DMS 273 treated with DMSO at 0.1 percent for 48 hours (cell line): ENCODE data around the gene MUC2.

Source experiments
- DNase-seq: peaks from one replicate; lab custom pipeline; 2025; lab: John Stamatoyannopoulos, UW

Gene MUC2

GRCh38 chr11:1036931-1037330, 37.7 kb upstream of the MUC2 start:
- DNase-seq = no peak

- DNase-seq = no peak
Measured at GRCh38 chr11:1037506-1038055, 37.1 kb upstream of the MUC2 start.

DNA sequence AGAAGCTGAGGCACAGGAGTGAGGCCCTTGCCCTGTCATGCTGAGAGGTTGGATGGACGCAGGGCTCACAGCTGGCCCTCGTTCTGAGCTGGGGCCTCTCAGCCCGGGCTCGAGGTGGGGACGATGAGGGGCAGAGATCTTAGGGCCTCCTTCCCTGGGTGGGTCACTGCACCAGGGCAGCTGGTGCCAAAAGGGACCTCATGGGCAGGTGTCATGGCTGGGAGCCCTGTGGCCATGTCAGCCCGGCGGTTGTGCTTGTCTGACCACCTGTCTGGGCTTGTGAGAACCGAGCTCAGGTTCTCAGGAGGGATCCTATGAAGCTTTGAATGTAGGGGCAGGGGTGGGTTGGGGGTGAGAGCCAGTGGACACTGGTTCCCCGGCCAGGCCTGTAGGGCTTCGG, 36.3 kb upstream of the MUC2 start:
- DNase-seq = no peak

GRCh38 chr11:1038921-1039320, 35.8 kb upstream of the MUC2 start:
- no peak for DNase-seq

GRCh38 chr11:1039481-1040427, 34.9 kb upstream of the MUC2 start:
- no peak for DNase-seq

GRCh38 chr11:1040428-1041148, 34.1 kb upstream of the MUC2 start:
- DNase-seq = no peak

DNA sequence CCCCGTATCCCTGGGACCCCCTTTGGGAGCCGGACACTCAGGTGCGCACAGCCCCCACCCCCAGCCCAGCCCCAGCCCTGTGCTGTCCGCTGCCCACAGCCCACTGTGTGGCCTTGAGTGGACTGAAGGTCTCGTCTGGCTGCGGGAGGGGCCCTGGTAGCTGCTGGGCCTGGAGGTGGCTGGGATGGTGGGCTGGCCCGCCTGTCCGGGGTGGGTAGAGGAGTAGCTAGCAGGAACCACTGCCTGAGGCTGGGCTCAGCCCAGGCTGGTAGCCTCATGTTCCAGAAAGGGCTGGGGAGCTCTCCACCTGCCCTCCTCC, 33.6 kb upstream of the MUC2 start:
- no peak for DNase-seq

GRCh38 chr11:1041471-1041870, 33.2 kb upstream of the MUC2 start:
- no peak for DNase-seq

DNA sequence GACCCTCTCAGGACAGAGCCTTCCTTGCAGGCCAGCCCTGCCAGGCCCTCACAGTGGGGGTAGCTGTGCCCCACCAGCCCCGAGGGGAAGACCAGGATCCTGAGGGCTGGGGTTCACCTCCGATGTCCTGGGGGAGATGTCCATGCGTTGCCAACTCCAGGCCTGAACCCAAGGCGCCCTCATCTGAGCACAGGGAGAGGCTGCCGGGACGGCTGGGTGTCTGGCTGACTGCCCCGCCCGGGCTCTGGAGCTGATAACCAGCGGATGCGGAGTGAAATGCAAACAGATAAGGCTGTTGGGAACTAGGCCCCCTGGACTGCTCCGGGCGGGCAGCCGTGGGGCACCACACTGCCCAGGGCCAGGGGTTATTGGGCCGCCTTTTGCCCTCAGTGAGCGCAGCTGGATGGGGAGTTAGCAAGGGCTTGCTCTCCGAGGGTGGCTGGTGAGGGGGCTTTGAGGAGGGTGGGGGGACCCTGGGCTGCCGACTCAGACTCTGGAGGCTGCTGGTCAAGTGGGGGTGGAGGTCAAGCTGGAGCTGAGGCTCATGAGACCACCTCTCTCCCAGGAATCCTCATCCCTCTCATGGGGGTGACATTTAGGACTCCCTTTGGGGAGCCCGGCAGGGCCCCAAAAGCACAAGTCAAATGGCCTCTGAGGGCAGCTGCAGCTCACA, 32.6 kb upstream of the MUC2 start:
- DNase-seq = no peak

- DNase-seq = no peak
Measured at GRCh38 chr11:1042626-1043562, 31.8 kb upstream of the MUC2 start.

GRCh38 chr11:1043563-1044096, 31.0 kb upstream of the MUC2 start:
- DNase-seq = no peak

- no peak for DNase-seq
Measured at GRCh38 chr11:1044160-1044559, 30.5 kb upstream of the MUC2 start.

DNA sequence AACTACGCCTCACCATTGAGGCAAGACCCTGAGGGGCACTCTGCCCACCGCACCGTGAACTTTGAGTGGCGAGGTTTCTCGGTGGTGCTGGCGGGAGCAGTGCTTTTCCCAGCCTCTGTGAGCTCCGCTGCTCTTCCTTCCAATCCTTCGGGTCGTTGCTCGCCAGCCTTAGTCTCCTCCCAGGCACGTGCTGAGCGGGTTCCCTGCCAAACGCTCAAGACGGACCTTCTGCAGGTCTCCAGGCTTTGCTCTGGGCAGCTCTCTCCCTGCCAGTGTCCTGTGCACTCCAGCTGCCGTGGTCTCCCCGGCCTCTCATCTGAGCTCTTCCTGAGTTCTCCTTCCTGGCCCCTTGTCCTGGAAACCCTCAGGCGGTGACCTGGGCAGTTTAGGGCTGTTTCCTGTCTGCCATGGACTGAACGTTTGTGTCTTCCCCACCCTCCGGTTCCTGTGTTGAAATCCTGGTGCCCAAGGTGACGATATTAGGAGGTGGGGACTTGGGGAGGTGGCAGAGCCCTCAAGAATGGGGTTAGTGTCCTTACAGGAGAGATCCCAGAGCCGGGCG, 27.0 kb upstream of the MUC2 start:
- DNase-seq = no peak

GRCh38 chr11:1048375-1049070, 26.2 kb upstream of the MUC2 start:
- no peak for DNase-seq

- DNase-seq = no peak
Measured at GRCh38 chr11:1049071-1049405, 25.6 kb upstream of the MUC2 start.

- no peak for DNase-seq
Measured at GRCh38 chr11:1049431-1049891, 25.2 kb upstream of the MUC2 start.

DNA sequence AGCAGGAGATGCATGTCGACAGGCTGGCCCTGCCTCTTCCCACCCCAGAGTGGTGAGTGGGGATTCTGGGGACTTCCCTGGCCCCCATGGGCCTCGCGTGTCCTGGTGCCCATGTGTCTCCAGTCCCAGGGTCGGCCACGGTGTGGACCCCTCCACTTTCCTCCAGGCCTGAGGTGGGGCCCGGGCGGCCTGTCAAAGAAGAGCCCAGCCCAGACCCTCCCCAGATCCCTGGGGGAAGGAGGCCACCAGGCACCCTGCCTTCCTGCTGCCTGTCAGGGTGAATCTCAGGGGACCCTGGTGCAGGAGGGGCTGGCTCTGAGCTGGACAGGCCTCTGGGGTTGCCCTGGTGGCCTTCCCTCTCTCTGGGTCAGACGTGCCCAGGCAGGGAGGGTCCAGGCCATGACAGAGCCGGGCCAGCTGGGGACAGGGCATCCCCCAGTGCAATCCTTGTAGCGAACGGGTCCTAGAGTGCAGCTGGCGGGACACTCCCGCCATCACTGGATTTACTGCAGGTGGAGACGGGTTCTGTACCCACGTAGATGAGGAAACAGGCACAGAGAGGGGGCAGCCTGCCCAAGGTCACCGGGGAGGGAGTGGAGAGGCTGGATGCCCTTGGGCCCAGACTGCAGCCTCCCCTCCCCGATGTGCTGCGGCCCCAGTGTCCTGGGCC, 24.6 kb upstream of the MUC2 start:
- DNase-seq = no peak

GRCh38 chr11:1050581-1051355, 23.9 kb upstream of the MUC2 start:
- DNase-seq = no peak
